ENCODE results near the gene USP54.

The USP54 gene

DNA sequence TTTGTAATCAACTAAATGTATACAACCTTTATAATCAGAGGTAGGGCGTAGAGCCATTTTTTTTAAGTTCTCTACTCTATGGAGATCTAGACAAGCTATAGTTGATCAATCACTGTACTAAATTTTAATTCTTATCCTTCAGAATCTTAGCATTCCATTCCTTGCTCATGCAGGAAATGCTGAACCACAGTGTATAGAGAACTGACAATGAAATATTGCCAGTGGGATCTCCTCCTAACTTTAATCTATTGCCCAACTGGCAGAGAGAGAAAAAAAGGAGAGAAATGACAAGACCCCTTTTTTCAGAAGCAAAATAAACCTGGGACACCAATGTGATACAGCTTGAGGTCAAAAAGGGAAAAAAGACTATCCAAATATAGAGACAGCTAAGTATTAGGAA is 68.9 kb downstream of the USP54 start:
- DNase-seq, result no peak

DNA sequence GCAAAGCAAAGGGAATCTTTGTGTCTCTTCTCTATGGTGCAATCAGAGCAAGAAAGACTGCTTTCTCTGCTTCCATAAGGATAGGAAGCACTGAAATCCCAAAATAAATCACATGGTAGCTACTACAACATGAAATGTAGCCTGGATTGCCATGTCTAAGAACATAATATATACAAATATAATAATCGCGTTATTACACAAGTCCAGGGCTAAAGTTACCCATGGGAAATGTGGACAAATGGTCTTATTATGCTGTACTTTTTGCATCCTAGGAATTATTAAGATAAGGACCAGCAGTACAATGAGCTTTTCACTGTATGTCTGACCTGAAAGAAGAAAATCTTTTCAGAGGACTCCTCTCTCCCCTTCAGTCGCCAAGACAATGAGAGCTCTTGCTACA is 71.8 kb downstream of the USP54 start:
- DNase-seq, result no peak

DNA sequence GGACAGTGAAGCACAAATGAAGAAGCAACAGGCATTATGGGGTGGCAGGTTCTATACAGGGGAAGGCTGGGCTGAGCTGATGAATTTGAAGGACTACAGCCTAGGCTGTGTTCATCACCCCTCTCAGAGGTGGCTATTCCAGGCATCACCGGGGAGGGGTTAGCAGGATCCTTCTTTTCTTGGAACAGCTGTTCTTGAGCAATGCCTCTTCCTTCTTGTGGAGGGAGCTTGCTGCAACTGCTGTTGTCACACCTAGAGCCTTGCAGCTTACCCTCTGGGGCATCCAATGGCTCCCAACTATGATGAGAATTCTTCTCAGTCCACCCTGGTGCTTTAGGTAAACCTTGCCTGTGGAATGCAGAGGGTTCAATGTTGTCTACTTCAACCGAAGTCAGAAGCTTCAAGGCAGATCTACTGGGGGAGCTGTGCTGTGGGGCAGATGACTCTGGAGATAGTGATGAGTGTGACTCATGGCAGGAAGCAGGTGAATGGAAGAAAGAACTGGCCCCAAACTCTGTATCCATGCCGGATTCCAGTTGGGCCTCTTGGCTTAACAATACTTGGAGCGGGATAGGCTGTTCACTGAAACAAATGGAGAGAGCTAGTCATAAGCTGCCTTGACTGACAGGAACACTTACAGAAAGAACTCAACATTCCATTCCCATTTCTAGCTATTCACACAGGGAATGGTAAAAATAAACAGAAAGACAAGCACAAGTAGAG is 73.8 kb downstream of the USP54 start:
- DNase-seq, result no peak

DNA sequence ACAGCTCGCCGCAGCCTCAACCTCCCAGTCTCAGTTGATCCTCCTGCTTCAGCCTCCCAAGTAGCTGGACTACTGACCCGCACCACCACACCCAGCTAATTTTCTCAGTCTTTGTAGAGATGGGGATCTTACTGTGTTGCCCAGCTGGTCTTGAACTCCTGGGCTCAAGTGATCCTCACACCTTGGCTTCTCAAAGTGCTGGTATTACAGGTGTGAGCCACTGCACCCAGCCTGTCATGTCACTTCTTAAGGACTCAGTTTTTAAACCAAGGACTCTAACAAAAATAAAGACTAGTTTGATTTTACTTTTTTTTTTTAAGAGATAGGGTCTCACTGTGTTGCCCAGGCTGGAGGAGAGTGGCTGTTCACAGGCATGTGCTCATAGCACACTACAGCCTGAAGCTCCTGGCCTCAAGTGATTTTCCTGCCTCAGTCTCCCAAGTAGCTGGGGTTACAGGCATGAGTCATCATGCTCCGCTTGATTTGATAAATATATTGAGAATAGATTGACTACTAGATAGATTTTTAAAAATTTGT is 78.9 kb downstream of the USP54 start:
- no peak for DNase-seq

DNA sequence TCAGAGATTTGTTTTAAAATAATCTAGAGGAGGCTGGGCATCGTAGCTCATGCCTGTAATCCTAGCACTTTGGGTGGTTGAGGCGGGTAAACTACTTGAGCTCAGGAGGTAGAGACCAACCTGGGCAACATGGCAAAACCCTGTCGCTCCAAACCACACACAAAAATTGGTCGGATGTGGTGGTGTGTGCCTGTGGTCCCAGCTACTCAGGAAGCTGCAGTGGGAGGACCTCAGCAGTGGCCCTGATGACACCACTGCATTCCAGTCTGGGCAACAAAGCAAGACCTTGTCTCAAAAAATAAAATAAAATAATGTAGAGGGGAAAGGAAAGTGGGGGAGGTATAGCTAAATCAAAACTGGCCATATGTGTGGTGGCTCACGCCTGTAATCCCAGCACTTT is 81.4 kb downstream of the USP54 start:
- DNase-seq, result no peak

DNA sequence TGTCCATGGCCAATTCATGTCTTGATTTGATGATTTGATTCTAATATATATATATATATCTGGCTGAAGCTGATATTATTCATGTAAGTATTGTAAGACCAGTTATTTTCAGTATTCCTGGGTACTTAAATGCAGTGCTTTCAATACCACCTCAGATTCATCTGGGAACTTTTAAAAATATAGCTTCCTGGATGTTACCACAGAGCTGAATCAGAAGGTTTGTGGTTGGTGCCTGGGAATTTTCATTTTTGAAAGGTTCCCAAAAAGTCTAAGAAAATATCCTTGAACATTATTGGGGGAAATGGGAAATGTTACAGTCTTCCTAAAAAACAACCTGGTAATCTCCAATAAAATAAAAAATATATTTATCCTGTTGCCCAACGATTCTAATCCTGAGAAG is 84.7 kb downstream of the USP54 start:
- DNase-seq, result no peak

DNA sequence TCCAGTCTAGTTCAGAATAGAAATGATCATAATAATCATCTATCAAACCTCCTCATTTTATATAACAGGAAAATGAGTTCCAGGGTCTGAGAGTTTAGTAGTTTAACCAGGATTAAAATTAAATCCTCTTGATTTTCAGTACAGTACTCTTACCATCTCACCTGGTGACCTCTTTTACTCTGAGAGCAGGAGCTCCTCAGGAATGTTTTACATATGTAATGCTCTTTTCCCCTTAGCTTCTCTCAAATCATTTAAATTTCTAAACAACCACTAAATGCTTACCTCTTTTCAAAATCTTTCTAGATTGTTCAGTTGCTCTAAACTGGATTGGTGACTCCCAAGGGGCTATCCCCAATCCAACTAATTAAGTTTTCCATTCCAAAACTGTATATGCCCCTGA is 85.1 kb downstream of the USP54 start:
- DNase-seq, result no peak

DNA sequence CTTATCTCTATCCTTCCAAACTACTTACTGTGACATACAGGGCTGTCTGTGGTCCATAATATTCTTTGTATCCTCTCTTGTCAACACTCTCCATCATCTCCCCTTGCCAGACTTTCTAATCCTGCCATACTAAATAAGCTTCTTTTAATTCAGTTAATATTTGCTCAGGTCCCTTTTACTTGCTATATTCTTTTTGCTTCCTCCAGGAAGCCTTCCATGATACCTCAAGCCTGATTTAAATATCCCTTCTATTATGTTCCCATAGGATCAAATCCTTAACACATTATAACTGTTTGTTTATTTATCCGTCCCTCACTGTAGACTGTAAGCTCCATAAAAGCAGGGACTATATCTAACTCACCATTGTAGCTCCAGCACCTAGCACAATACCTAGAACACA is 88.1 kb downstream of the USP54 start:
- no peak for DNase-seq

DNA sequence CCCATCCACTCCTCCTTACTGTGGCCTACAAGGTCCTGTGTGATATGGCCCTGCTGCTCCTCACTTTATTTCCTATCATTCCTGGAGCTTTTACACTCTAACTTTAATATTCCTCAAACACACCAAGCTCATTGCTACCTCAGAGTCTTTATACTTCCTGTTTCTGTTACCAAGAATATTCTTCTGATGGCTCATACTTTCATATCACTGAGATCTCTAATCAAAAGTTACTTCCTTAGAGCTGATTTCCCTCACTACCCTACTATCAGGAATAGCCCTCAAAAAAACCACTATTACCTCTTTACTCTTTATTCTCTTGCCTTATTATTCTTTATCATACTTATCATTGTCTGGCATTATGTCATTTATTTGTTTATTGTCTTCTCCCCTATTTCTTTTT is 89.5 kb downstream of the USP54 start:
- DNase-seq, result no peak

DNA sequence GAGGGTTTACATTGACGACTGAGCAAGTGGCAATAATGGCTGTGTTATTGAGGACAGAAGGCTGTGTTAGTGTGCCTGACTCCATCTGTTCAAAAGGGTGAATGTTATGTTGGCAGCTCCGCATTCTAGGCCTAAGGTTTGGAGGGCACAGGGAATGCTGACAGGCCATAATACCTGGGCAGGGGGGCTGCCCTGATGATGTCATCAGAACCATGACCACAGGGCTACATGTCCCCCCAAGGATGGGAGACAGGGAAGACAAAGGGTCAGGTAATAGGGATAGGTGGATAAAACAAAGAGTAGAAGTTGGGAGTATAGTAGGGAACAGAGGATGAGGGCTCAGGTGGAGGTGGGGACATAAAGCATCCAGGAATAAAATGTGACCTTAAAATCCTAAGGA is 93.5 kb downstream of the USP54 start:
- DNase-seq, result no peak

DNA sequence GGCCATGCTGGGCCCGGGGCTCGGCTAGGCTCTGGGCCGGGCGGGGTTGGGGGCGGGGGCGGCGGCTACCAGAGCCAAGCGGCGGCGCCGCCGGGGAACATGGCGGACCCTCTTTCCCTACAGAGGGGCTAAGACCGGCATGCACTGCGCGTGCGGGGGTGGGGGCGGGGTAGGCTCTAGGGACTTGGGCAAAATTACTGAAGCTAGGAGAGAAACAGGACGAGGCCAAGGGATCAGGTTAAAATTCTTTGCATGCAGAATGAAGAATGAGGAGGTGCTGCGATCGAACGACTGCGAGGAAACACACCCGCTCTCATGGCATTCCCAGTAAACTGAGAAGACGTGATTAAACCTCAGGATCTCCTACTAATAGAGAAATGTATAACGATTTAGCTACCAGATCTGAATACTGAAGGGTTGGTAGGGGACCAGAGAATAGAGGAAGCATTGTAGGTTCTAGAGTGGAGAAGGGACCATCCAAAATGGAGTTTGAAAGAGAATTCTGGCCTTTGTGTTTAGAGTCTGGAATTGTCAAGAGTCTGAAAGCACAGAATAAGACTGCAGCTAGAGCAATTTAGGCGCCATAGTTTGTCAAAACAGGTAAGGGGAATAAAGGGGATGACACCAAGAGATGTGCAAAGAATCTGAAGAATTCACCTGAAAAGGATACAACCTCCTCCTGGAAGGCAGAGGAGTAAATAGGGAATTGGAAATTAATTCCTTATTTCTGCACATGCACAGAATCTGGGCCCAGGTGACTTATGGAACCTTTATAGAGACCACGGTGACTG is 95.1 kb downstream of the USP54 start, which contains the start of gene PPP3CB:
TSS of gene PPP3CB (minus strand) at position 141 of the 791 bp plus-strand sequence. CDS start at position 6, 135 bp downstream.
- peak in 1 of 2 experiments; percentile 76 for DNase-seq

DNA sequence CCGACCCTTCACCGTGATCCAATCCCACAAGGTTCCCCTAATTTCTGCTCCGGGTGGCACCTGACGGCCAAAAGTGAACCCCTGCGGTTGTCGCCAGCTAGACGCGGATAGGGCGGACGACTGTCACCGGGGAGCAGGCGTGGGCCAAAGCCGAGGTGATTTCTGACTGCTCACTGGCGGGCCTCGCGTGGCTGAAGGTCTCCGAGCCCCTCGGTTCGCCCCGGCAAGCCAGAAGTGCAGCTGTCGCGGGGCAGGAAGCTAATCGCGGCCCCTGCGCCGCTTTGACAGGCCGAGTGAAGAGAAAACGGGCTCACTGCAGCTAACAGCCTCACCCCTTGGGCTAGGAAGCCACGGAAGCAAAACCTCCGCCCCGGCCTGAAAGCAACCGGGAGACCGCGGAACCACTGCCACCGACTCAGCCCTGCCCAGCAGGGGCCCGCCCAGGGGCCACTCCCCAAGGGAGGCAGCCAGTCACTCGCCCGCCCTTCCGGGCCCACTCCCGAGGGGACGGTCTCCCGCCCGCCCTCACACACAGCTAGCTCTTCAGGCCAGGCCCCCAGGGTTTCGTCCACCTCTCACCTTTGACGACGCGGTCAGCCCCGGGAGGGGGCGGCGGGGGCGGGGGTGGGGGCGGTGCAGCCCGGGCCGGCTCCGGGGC is 95.8 kb downstream of the USP54 start:
- DNase-seq, result no peak

DNA sequence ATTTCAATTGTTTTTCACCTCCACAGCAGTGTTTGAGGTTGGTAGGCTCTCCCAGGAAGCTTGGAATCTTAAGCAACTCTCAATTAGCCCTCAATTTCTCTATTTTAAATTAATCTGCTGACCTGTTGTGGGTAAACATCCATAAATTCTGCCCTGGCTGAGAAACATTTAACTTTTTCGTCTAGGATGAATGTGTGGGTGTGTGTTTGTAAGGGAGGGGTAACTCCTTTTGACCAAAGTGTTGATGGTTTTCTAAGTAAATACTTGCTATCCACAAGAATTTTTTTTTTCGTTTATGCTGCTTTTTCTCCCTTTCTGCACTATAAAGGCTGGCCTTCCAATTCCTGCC is 96.3 kb downstream of the USP54 start:
- no peak for DNase-seq

DNA sequence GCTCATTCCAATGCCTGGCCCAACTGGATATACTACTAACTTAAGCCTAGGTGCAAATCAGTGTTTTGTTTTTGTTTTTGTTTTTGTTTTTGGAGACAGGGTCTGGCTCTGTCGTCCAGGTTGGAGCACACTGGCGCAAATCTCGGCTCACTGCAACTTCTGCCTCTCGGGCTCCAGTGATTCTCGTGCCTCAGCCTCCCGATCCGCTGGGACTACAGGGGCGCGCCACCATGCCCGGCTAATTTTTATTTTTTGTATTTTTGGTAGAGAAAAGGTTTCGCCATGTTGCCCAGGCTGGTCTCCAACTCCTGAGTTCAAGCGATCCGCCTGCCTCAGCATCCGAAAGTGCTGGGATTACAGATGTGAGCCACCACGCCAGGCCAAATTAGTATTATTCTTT is 96.9 kb downstream of the USP54 start:
- DNase-seq, result no peak

DNA sequence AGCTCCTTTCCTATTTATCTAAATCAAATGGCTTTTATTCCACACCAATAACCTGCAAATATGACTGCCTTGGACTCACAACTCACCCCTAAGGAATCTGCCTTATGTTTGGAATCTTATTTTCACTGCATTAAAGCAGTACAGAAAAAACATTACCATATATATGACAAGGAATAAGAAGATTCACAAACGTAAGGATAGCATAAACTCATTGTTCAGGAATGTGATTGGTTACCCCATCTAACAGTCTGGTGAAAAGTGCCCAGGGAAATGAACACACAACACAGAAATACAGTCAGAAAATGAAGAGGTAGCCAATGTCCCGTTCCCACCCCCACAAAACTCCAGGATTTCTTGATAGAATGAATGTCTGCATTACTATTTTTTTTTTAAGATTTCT is 97.4 kb downstream of the USP54 start:
- no peak for DNase-seq

DNA sequence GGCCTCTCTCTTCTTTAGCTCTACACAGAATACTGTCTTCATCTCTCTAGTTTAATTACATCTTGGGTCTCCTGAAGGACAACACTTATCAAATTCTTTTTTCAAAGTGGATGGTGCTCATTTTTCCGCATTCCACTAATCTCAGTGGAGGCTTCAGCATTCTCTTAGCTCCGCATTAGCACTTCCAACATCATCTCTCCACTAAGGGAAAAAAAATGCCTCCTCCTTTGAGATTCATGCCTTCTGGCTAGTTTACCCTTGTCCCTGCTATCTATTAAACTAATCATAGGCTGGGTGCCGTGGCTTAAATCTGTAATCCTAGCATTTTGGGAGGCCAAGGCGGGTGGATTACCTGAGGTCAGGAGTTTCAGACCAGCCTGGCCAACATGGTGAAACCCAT is 104.5 kb downstream of the USP54 start:
- DNase-seq, result no peak

DNA sequence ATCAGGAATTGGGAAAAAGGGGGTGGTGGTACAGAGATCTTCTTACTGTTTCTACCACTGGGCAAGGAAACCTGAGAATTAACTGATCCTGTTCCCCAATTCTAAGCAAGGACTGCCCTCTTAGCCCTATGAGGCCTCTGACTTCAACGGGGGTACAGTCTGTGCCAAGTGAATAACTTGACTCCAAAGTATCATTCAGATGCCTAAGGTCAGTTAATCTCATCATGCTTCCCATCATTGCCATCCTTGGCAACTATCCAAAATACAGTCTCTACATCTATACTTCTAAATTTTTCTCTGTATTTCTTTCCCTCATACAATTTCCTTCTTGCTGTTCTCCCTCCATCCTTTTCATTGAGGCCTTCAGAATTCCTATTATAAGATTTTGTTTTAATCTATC is 105.8 kb downstream of the USP54 start:
- no peak for DNase-seq

DNA sequence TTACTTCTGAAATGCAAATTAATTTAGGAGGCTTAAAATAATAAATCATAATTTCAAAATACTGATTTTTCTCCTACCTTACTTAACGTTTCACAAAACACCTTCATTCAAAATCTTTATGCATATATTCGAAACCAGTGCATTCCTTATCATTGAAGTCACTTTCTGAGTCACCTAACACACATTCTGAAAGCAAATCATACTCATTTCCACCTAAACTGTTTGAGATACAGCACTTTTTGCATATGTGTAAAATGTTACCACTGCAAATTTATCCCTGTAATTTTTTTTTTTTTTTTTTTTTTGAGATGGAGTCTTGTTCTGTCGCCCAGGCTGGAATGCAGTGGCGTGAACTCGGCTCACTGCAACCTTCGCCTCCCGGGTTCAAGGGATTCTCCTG is 111.0 kb downstream of the USP54 start:
- no peak for DNase-seq

DNA sequence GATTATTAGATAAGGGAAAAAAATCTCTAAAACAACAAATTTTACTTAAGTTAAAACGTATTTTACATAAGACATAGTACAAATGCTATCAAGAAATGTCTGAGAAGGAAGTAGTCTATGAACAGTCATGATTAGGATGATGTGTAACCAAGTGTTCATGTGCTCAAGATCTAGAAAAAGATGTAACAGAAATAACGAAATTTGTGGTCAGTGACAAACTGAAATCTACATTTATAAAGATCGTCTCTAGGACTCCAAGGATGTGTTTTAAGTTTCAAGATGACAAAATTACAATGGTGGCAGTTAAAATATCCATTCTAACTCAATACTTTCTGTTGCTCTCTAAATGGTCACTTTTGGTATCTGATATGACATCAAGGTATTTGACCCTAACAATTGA is 112.5 kb downstream of the USP54 start:
- no peak for DNase-seq

DNA sequence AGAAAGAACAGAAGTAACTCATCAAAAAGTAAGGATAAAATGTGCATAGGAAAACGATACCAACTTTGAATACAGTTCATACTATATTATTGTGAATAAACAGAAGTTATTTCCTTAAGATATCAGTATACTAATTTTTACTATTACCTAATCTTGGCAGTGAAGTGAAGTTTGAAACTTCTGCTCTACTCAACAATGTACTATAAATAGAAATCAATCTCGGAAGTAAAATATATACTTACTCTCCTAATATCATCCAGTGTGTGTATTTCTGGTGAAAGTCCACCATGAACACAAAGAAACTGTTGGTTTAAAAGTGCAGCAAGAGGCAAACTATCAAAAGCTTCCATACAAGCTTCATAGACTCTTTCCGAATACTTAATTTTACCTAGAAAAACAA is 119.9 kb downstream of the USP54 start:
- no peak for DNase-seq

DNA sequence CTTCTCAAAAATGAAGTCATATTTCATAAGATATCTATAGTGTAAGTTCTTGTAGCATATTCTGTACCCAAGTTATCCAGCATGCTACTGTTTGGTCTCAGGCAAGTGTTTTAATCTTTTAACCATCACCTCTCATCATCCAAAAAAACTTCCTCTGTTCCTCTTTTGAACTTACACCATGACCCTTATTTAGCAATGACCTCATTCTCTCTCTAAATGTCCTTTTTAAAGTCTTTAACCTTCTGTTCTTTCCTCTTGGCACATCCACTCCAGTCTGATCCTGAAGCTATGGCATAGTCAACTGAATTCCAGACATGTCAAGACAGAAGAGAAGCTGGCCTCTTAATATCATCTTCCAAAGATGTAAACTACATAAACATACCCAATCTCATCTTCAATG is 121.6 kb downstream of the USP54 start:
- no peak for DNase-seq

DNA sequence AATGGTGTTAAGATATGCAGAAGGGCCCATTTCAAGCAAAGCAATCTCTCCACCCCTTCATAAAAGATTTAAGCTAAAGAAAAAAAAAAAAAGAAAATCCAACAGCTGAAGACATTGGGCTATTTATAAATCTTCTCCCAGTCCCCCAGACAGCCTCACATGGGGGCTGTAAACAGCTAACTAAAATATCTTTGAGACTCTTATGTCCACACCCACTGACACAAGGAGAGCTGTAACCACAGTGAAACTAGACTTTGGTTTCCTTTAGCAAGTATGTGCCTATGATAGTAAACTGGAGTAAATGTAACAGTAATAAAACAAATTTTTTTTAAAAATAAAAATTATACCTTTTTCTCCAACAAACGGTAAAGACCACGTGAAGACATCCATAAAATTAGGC is 123.9 kb downstream of the USP54 start:
- DNase-seq, result no peak

DNA sequence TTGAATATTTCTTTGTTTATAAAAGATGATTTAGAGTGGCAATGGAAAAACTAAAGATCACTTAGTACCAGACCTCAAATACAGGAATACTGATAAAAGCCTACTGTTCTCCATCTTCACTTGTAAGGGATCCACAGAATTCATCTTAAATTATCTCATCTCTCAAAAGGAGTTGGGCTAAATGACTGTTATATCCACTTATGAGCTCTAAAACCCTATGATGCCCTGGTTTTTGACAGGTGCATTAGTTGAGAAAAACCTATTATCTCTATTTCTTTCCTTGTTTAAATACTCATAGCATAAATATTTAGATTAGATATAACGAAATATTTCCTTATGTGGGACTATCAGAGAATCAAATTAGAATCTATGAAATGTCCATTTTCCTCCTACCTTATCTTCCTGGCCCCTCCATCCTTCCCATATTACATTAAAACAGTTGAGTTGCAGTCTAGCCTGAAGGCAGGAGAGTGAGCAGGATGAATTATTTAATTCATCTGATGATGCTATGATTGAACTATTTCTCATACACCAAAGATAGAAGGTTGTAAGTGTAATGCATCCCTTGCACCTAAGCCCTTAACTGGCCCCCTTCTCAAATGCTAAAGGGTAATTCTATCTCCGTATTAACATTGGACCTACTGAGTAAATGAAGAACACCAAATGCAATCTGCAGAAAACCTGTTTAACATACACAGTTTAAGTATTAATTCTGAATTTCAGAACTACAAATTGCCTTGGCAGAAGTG is 125.0 kb downstream of the USP54 start:
- no peak for DNase-seq

Measured in cerebellar nuclear complex (tissue), 1 donor.